ENCODE measurements around the gene RHBDL3. TPM values are rescaled to one million over a fixed set of nuclear protein-coding genes. Genes with fewer than 3 reads are reported as not detected.

Gene RHBDL3
- total RNA-seq, 1 experiment from 2014 or later, result not detected

GRCh38 chr17:32288615-32289014 lies 23.0 kb downstream of the RHBDL3 start:
- no peaks in the 10 kb centered on the region for H3K9me2 ChIP-seq (ENCODE audit: insufficient read depth)
- BruUV-seq (replicated peaks), result no TSS peak
- POLR2A ChIA-PET (ENCODE audit: unreplicated experiment), result no interaction called here

DNA sequence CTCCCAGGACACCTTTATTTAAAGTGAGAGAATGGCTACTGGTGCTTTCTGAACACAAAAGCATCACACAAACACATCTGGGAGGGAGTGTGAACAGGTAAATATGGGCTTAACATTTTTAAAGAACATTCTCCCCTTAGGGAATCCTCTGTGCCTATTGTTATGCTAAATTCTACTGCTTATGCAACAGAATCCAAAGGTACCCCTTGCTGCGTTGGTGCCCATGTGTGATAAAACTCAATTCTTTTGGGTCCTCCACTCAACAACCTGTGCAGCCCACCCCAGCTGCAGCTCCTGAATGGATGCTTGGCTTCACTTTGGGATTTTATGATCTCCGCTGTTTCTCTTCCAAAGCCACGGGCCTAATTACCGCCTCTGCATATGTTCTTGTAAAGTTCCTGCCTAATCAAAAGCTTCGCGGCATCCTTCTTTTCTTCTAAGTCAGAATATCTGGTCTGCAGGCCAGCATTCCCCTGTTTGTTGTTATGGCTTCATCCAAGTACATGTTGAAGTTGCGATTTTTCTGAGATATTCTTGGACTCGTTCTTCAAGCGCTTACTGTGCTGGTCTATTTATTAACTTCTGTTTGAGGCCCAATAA lies 23.9 kb downstream of the RHBDL3 start:
- intact Hi-C loops (cut with micrococcal nuclease; ENCODE audit: unreplicated experiment), result no loop called here
- CTCF ChIA-PET, result no interaction called here
- no peaks in the 10 kb centered on the region for H3K27me3 ChIP-seq (ENCODE audit: insufficient read depth, low read depth)
- TF ChIP-seq EZH2 (IDR thresholded peaks at IDR 0.05; ENCODE audit: low read depth), result no peak
- TF ChIP-seq, protein P1, sequence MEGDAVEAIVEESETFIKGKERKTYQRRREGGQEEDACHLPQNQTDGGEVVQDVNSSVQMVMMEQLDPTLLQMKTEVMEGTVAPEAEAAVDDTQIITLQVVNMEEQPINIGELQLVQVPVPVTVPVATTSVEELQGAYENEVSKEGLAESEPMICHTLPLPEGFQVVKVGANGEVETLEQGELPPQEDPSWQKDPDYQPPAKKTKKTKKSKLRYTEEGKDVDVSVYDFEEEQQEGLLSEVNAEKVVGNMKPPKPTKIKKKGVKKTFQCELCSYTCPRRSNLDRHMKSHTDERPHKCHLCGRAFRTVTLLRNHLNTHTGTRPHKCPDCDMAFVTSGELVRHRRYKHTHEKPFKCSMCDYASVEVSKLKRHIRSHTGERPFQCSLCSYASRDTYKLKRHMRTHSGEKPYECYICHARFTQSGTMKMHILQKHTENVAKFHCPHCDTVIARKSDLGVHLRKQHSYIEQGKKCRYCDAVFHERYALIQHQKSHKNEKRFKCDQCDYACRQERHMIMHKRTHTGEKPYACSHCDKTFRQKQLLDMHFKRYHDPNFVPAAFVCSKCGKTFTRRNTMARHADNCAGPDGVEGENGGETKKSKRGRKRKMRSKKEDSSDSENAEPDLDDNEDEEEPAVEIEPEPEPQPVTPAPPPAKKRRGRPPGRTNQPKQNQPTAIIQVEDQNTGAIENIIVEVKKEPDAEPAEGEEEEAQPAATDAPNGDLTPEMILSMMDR (conservative IDR thresholded peaks at IDR 0.05), result no peak
- H4K20me1 ChIP-seq (ENCODE audit: insufficient read depth), result no peaks in the 10 kb centered on the region
- no peak overlapping the region for H3K4me3 ChIP-seq
- no peaks in the 10 kb centered on the region for H3K9me3 ChIP-seq (ENCODE audit: insufficient read depth, low read depth)
- no peak for DNase-seq
- H3K27ac ChIP-seq, result no peak overlapping the region
- no peaks in the 10 kb centered on the region for H3K9me2 ChIP-seq (ENCODE audit: insufficient read depth)
- POLR2A ChIA-PET (ENCODE audit: unreplicated experiment), result no interaction called here
- H3F3A ChIP-seq (ENCODE audit: insufficient read depth, low read depth), result no peaks in the 10 kb centered on the region
- no peaks in the 10 kb centered on the region for H3K79me2 ChIP-seq (ENCODE audit: low read depth)
- H3K4me1 ChIP-seq (replicated peaks; ENCODE audit: insufficient read depth), result no peaks in the 10 kb centered on the region
- H2AFZ ChIP-seq, result no peak overlapping the region
- H3K4me2 ChIP-seq, result no peak overlapping the region
- BruUV-seq (replicated peaks), result no TSS peak
- H3K36me3 ChIP-seq (ENCODE audit: low read depth), result no peaks in the 10 kb centered on the region

More at GRCh38 chr17:32288615-32289014, 23.0 kb downstream of the RHBDL3 start:
- H3K9me3 ChIP-seq (ENCODE audit: insufficient read depth, low read depth), result no peaks in the 10 kb centered on the region
- H4K20me1 ChIP-seq (ENCODE audit: insufficient read depth), result no peaks in the 10 kb centered on the region
- H3K36me3 ChIP-seq (ENCODE audit: low read depth), result no peaks in the 10 kb centered on the region
- H2AFZ ChIP-seq, result no peak overlapping the region
- intact Hi-C loops (cut with micrococcal nuclease; ENCODE audit: unreplicated experiment), result no loop called here
- no peaks in the 10 kb centered on the region for H3K79me2 ChIP-seq (ENCODE audit: low read depth)
- CTCF ChIA-PET, result no interaction called here
- no peak overlapping the region for H3K4me2 ChIP-seq
- no peaks in the 10 kb centered on the region for H3K4me1 ChIP-seq (replicated peaks; ENCODE audit: insufficient read depth)
- no peak overlapping the region for H3K4me3 ChIP-seq
- no peaks in the 10 kb centered on the region for H3F3A ChIP-seq (ENCODE audit: insufficient read depth, low read depth)
- DNase-seq, result no peak
- TF ChIP-seq, protein P1 (conservative IDR thresholded peaks at IDR 0.05), result no peak
- no peak for TF ChIP-seq EZH2 (IDR thresholded peaks at IDR 0.05; ENCODE audit: low read depth)
- no peaks in the 10 kb centered on the region for H3K27me3 ChIP-seq (ENCODE audit: insufficient read depth, low read depth)
- H3K27ac ChIP-seq, result no peak overlapping the region

- Histone ChIP-seq H3F3A (ENCODE audit: insufficient read depth, low read depth) (no peaks in the 10 kb centered on the region), H3K9me3 (ENCODE audit: insufficient read depth, low read depth) (no peaks in the 10 kb centered on the region), H2AFZ (no peak overlapping the region), H3K36me3 (ENCODE audit: low read depth) (no peaks in the 10 kb centered on the region), H3K4me2 (no peak overlapping the region), H3K27ac (no peak overlapping the region), H4K20me1 (ENCODE audit: insufficient read depth) (no peaks in the 10 kb centered on the region), H3K4me3 (no peak overlapping the region), H3K4me1 (replicated peaks; ENCODE audit: insufficient read depth) (no peaks in the 10 kb centered on the region), H3K9me2 (ENCODE audit: insufficient read depth) (no peaks in the 10 kb centered on the region), H3K79me2 (ENCODE audit: low read depth) (no peaks in the 10 kb centered on the region), H3K27me3 (ENCODE audit: insufficient read depth, low read depth) (no peaks in the 10 kb centered on the region)
- ChIA-PET CTCF (no interaction called here), POLR2A (ENCODE audit: unreplicated experiment) (no interaction called here)
- BruUV-seq (replicated peaks), result no TSS peak
- TF ChIP-seq, protein P1 (conservative IDR thresholded peaks at IDR 0.05), result no peak
- TF ChIP-seq EZH2 (IDR thresholded peaks at IDR 0.05; ENCODE audit: low read depth), result no peak
- DNase-seq, result no peak
- intact Hi-C loops (cut with micrococcal nuclease; ENCODE audit: unreplicated experiment), result no loop called here
These were observed 26.5 kb downstream of the RHBDL3 start for GRCh38 chr17:32292094-32292493.

Measured in PC-9 (cell line).